ENCODE data around the gene ARL13B.

DNA sequence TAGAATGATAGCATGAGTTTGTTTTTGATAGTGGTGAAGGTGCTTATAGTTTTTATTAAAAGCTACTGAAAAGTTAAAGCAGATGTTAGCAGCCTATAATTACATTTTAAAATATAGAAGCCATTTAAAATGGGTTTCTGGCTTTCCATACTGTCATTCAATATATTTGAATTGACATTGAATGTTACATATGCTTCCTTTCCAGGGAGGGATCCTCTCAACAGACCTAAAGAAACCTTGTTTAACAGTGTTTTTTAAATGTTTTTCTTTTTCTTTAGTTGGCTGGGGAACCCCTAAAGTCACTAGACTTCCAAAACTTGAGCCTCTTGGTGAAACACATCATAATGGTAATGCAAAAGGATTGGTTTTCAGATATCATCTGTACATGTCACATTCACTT is 70.6 kb downstream of the ARL13B start:
- no peak for TF ChIP-seq YY1 (IDR thresholded peaks at IDR 0.05; ENCODE audit: insufficient read depth, insufficient read length)
- TF ChIP-seq ZNF274 (IDR thresholded peaks at IDR 0.05; ENCODE audit: low read depth, low read length) = no peak
- TF ChIP-seq SUZ12 (IDR thresholded peaks at IDR 0.05; ENCODE audit: extremely low read depth, insufficient read depth, insufficient read length) = no peak
